ENCODE measurements around the gene TMEM164.

TMEM164 gene

DNA sequence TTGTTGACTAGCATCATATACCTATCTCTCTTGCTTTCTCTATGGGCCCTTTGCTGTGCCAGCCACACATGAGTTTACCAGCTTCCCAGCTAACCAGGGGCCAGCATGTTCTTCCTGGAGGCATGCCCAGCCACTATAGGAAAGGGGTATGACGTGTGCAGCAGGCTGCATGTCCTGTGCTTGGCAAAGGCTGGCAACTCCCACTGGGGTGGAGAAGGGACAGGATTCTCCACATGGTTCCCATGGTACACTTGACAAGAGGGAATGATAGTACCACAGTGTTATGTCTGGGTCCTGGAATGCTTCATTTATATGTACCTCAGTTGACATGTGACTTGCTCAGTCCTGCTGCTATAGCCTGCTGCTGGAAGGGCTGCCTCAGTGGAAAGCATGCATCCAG is 78.8 kb downstream of the TMEM164 start:
- TF ChIP-seq, protein P1, sequence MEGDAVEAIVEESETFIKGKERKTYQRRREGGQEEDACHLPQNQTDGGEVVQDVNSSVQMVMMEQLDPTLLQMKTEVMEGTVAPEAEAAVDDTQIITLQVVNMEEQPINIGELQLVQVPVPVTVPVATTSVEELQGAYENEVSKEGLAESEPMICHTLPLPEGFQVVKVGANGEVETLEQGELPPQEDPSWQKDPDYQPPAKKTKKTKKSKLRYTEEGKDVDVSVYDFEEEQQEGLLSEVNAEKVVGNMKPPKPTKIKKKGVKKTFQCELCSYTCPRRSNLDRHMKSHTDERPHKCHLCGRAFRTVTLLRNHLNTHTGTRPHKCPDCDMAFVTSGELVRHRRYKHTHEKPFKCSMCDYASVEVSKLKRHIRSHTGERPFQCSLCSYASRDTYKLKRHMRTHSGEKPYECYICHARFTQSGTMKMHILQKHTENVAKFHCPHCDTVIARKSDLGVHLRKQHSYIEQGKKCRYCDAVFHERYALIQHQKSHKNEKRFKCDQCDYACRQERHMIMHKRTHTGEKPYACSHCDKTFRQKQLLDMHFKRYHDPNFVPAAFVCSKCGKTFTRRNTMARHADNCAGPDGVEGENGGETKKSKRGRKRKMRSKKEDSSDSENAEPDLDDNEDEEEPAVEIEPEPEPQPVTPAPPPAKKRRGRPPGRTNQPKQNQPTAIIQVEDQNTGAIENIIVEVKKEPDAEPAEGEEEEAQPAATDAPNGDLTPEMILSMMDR (IDR thresholded peaks at IDR 0.05; ENCODE audit: insufficient read depth, low read length), result no peak
- TF ChIP-seq SPI1 (IDR thresholded peaks at IDR 0.05; ENCODE audit: borderline replicate concordance, low read depth), result no peak
- TF ChIP-seq GABPA (IDR thresholded peaks at IDR 0.05; ENCODE audit: low read depth), result no peak
- no peak for TF ChIP-seq REST (IDR thresholded peaks at IDR 0.05; ENCODE audit: insufficient replicate concordance, low read depth)
- TF ChIP-seq POLR2AphosphoS5 (IDR thresholded peaks at IDR 0.05; ENCODE audit: low read depth), result no peak
- Histone ChIP-seq H3K27me3 (ENCODE audit: insufficient read depth, poor library complexity, severe bottlenecking) (no peaks in the 10 kb centered on the region), H3K4me3 (replicated peaks; ENCODE audit: insufficient read depth, low read length) (no peak overlapping the region), H3K27ac (replicated peaks) (no peak overlapping the region)
- no peak for DNase-seq (ENCODE audit: low read depth in 1 of 2, low spot score in 1 of 2)

- Histone ChIP-seq H3K27ac (replicated peaks) (no peak overlapping the region), H3K4me3 (replicated peaks; ENCODE audit: insufficient read depth, low read length) (no peak overlapping the region), H3K27me3 (ENCODE audit: insufficient read depth, poor library complexity, severe bottlenecking) (no peaks in the 10 kb centered on the region)
- TF ChIP-seq, protein P1 (IDR thresholded peaks at IDR 0.05; ENCODE audit: insufficient read depth, low read length), result no peak
- TF ChIP-seq REST (IDR thresholded peaks at IDR 0.05; ENCODE audit: insufficient replicate concordance, low read depth), result no peak
- TF ChIP-seq POLR2AphosphoS5 (IDR thresholded peaks at IDR 0.05; ENCODE audit: low read depth), result no peak
- no peak for TF ChIP-seq SPI1 (IDR thresholded peaks at IDR 0.05; ENCODE audit: borderline replicate concordance, low read depth)
- no peak for TF ChIP-seq GABPA (IDR thresholded peaks at IDR 0.05; ENCODE audit: low read depth)
- no peak for DNase-seq (ENCODE audit: low read depth in 1 of 2, low spot score in 1 of 2)
Observed at GRCh38 chrX:110082161-110082560, 79.2 kb downstream of the TMEM164 start.

DNA sequence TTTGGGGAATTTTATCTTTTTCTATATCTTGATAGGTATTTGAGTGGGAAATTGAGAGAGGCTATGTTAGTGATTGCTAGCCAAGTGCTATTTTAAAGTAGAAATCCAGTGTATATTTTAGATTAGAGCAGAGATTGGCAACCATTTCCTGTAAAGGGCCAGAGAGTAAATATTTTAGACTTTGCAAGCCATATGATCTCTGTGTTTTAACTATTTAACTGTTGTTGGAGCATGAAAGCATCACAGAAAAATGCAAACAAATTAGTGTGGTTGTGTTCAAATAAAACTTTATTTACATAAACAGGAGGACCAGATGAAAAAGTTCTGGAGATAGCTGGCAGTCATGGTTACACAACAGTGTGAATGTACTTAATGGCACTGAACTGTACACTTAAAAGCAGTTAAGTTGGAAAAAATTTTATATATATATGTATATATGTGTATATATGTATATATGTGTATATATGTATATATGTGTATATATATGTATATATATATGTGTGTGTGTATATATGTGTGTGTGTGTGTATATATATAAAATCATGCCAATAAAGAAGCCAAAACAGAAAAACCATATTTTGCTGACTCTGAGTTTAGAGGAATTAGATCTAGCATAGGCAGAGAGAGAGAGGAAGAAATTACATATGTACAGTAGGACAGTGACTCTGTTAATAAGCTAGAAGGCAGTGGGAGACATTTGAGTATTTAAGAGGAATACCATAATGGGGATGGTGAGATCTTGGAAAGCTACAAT is 83.4 kb downstream of the TMEM164 start:
- Histone ChIP-seq H3K27me3 (ENCODE audit: insufficient read depth, poor library complexity, severe bottlenecking) (no peaks in the 10 kb centered on the region), H3K4me3 (replicated peaks; ENCODE audit: insufficient read depth, low read length) (no peak overlapping the region), H3K27ac (replicated peaks) (peak overlapping the region; percentile 60; the same call in 1 of the 2 replicates)
- no peak for DNase-seq (ENCODE audit: low read depth in 1 of 2, low spot score in 1 of 2)
- TF ChIP-seq POLR2AphosphoS5 (IDR thresholded peaks at IDR 0.05; ENCODE audit: low read depth) (no peak), REST (IDR thresholded peaks at IDR 0.05; ENCODE audit: insufficient replicate concordance, low read depth) (no peak), SPI1 (IDR thresholded peaks at IDR 0.05; ENCODE audit: borderline replicate concordance, low read depth) (no peak), GABPA (IDR thresholded peaks at IDR 0.05; ENCODE audit: low read depth) (no peak)
- TF ChIP-seq, protein P1 (IDR thresholded peaks at IDR 0.05; ENCODE audit: insufficient read depth, low read length), result no peak
